Colon (tissue), 2 donors: ENCODE data around the gene MTCH1.
"Not testable (repeated sequence)": the region's sequence is repeated elsewhere in the genome, so short reads cannot be mapped to it uniquely, and the experiment has no call there.

Experiments used
- FAIRE-seq: peaks from 2 replicates; lab custom pipeline; 2012; peaks lifted over from hg19 to GRCh38; lab: Jason Lieb, UNC
- donor health status: control.
- donor health status: control.

The MTCH1 gene

DNA sequence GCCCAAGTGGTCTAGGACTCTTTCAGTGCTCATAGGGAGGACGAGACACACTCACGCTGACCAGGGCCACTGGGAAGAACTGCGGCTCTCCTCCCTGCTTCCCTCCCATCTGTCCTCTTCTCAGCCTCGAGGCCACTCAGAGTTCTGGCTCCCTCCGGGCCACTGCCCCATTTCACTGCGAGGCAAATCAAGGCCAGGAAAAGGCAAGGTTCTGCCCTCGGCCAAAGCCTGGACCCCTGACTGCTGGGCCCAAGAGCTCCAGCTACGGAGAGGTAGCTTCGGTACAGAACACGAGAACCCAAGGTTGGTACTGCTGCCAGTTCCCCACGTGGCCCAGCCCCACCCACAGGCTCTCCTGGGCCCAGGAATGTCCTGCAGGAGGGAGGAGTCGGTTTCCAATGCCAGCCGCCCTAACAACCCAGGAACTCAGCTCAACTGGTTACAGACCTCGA lies 16.7 kb downstream of the MTCH1 start:
- no peak for FAIRE-seq

DNA sequence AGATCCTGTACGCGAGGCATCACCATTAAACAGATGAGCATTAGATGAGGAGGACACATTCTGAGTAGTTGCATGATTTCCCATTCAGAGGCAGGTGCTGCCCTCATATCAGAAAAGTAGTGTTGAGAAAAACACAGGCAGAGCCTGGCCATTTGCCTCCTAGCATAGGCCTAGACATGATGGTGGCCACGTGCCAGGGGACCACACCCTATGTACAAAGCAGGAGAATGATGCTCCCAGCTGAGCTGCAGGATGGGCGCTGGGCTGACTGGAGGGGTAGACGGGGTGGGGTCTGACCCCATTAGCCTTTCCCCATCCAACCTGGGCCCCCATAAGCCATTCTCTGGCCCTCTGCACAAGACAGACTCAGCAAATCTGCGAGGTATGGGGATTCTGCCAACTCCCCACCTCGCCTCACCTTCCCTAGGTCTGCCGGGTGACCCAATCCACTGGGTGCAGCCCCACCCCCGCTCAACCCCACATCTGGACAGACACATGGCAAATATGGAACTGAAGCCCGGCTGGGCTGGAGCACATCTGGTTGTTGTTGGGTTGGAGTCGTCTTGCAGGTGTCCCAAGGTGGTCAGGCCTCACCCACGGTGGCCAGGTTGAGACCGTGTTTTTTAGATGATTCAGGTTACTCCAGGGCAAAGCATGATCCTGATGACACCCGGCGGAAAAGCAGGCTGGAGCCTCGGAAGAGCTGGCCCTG lies 17.6 kb downstream of the MTCH1 start:
- FAIRE-seq, result no peak

GRCh38 chr6:36967757-36968156 lies 18.2 kb downstream of the MTCH1 start:
- FAIRE-seq, result no peak

DNA sequence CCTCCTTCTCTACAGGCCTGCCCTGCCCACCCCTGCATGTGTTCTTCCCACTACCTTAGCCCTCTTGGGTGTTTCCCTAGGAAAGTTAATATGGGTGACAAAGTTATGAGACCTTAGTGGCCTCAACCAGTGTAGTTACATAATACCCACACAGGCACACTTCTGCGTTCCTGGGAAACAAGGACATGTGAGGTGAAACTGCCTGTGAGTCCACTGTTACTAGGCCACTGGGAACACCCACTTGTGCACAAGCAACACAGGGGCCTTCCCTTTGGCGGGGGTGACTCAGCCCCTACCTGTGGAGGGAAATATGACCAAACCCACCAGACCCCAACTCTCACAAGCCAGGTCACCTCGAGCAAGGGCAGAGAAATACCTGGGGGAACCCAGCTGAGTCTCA lies 18.7 kb downstream of the MTCH1 start:
- no peak for FAIRE-seq

DNA sequence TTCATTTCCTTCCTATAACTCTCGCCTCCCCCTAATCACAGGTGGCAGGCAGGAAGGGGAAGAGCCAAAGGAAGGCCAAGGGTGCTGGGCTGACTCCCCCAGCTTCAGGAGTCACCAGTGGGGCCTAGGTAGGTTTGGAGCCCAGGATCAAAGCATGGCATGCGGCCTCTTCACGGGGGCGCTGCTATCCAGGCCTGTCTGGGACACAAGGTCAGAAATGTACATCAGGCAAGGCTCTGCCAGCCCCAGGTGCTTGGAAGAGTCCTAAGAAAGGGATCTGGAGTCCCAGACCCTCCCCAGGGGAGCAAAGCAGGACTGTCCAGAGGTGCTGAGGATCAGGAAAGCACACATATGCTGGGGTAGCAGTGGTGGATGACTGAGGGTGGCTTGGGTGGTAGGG lies 21.1 kb downstream of the MTCH1 start:
- no peak for FAIRE-seq

DNA sequence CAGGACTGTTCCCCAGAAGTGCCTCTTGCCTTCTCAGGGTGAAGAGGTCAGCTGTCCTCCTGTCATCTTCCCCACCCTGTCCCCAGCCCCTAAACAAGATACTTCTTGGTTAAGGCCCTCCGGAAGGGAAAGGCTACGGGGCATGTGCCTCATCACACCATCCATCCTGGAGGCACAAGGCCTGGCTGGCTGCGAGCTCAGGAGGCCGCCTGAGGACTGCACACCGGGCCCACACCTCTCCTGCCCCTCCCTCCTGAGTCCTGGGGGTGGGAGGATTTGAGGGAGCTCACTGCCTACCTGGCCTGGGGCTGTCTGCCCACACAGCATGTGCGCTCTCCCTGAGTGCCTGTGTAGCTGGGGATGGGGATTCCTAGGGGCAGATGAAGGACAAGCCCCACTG lies 21.6 kb downstream of the MTCH1 start:
- no peak for FAIRE-seq

GRCh38 chr6:36963451-36964290 lies 22.3 kb downstream of the MTCH1 start:
- FAIRE-seq, result no peak

- no peak for FAIRE-seq
These were observed 23.1 kb downstream of the MTCH1 start for GRCh38 chr6:36962874-36963273.

DNA sequence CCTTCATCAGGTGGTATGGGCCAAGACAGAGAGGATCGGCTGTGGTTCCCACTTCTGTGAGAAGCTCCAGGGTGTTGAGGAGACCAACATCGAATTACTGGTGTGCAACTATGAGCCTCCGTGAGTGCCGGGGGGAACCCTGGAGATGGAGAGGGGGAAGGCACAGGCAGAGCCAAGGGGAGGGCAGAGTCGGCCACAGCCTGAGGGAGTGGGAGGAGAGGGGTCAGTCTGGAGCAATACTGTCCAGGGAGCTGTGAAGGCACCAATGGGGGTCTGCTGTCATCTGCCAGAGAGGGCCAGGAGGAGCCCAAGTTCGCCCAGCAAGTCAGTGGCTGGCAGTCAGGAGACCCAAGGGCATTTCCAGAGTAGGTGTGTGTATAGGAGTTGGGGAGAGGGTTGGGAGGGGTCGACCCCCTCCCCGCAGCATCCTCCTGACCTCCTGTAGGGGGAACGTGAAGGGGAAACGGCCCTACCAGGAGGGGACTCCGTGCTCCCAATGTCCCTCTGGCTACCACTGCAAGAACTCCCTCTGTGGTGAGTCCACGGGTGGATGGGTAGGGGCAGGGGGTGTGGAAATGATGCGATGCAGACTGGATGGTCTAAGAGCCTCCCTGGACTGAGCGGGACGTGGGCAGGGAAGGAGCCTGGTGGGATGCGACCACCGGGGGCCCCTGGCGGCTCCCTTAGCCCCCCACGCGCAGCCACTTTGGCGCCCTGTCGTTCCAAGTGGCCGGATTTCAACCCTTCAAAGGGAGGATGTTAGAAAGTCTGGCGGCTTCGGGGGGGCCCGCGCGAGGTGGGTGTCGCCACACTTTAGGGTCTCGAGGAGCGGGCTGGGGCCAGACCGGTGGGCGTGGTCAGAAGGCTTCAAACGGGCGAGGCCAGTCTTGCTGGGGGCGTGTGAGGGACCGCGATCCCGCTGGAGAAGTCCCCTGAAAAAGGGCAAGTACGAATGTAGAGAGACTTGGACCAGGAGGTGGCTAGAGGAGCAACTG lies 24.3 kb downstream of the MTCH1 start:
- no peak for FAIRE-seq

GRCh38 chr6:36959555-36960250 lies 26.3 kb downstream of the MTCH1 start:
- FAIRE-seq, result no peak

GRCh38 chr6:36958775-36959554 lies 27.0 kb downstream of the MTCH1 start:
- no peak for FAIRE-seq

GRCh38 chr6:36957773-36958271 lies 28.2 kb downstream of the MTCH1 start:
- FAIRE-seq, result no peak

DNA sequence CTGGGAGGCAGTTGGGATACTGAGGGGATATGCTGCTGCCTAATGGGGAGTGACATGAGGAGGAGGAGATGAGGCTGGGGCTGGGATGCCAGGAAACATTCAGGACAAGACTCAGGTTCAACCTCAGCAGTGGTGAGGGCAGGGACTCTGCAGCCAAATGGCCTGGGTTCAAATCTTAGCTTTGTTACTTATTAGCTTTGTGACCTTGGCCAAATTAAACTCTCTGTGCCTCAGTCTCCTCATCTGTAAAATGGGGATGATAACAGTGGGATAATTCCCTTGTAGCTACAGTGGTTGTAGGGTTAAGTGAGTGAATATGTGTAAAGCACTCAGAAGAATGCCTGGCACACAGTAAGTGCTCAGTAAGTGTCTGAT lies 29.6 kb downstream of the MTCH1 start:
- no peak for FAIRE-seq

DNA sequence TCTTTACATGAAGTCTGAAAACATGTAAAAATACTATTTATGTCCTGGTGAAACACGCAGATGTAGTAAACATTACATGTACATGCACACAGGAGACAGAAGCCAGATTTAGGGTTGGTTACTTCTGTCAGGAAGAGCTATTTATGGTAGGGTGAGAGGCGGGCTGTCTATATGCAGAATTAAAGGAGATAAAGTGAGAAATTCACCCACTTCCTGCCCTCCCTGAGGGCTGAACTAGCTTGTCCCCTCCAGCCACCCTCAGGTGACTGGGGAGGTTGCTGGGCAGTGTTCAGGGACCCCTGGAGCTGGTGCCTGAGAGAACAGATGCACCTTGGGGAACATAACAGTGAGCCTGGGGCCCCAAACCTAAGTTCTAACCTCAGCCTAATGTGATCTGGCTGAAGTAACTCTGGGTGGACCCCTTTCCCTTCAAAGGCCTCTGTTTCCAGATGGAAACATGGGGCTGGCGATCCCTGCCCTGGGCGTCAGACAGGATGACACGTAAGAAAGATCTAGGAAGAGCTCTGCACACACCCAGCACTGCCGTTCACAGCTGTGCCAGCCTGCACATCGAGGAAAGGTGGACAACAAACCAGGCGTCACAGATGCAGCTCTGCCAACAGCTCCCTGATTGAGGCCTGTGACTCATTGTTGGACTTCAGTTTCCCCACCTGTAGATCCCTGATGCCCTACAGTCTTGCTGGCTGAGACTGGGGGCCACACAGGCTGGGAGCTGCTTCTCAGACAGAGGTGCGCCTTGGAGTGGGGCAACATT lies 30.1 kb downstream of the MTCH1 start:
- no peak for FAIRE-seq

- FAIRE-seq, result no peak
These were observed 30.9 kb downstream of the MTCH1 start for GRCh38 chr6:36955136-36955535.

DNA sequence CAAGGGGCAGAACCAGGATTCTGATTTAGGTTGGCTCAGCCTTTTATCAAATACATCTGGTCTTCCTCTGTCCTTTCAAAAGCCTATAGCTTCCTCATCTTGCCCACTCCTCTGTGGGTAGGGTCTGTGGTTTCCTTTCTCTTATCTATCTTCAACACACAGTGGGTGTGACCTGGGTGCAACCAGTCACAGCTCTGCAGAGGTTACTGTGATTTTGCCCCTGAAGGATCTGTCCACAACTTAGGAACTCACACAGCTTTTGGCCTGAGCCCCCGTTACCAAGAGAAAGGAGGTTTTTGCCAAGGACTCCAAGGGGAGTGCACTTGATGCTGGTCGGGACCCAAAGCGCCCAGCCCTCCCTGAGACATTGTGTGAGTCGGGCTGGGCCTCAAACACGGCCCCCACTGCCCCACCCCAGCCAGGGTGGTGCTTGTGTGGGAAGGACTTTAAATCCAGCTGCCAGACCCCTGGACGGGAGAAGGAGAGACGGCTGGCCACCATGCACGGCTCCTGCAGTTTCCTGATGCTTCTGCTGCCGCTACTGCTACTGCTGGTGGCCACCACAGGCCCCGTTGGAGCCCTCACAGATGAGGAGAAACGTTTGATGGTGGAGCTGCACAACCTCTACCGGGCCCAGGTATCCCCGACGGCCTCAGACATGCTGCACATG lies 31.6 kb downstream of the MTCH1 start, which contains the start of gene PI16:
Gene PI16 (plus strand): TSS at position 477 of the 670 bp plus-strand sequence. CDS start 23 bp downstream, at position 500.
- no peak for FAIRE-seq

- FAIRE-seq, result no peak
These were observed 32.1 kb downstream of the MTCH1 start for GRCh38 chr6:36953931-36954261.

DNA sequence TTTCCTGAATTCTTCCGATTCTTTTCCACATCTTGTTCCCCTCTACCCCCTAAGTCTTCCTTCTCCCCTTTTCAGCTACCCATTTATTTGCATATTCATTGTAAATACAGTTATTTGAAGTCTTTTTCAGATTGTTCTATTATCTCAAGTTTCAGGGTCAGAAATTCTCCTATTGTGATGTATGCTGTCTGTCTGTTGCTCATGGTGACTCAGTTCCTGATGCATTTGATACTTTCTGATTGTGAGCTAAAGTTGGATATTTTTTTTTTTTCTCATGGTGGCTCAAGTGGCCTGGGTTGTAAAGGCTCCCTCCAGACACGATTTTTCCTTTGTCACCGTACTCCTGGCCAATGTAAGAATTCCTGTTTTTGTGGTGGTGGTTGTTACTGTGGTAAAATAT lies 36.4 kb downstream of the MTCH1 start:
- FAIRE-seq, result no peak

DNA sequence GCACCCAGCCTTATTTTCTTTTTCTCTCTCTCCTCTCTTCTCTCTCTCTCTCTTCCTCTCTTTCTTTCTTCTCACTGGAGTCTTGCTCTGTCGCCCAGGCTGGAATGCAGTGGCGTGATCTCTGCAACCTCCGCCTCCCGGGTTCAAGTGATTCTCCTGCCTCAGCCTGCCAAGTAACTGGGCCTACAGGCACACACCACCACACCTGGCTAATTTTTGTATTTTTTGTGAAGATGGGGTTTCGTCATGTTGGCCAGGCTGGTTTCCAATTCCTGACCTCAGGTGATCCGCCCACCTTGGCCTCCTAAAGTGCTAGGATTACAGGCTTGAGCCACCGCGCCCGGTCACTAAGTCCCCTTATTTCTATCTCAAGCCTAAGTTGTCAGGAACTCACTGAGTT lies 36.9 kb downstream of the MTCH1 start:
- not testable (repeated sequence) for FAIRE-seq
